GM23338 (cell line): ENCODE data around the gene KCNMA1.

Experiments
- EZH2phosphoT487 ChIP-seq: fragments of 200-600 bp; sonication (generic); IDR thresholded peaks from one replicate; pipeline ENCODE4 v1.8.1; 2018; ENCODE audit warnings: antibody characterized with exemption; ENCODE audit not compliant: unreplicated experiment
- POLR2AphosphoS5 ChIP-seq: IDR thresholded peaks from 2 replicates; pipeline ENCODE4 v1.6.1; 2016; ENCODE audit warnings: antibody characterized with exemption, low read depth
- TF ChIP-seq, protein P1 (sequence below), 2 experiments: fragments of 200-600 bp in 1 of 2; sonication (generic) in 1 of 2; conservative IDR thresholded peaks; 2 replicates each; pipeline versions ENCODE4 v1.5.1 to v1.6.1; 2016 to 2017; ENCODE audit warnings: antibody characterized with exemption in 2 of 2, low read depth in 2 of 2, mild to moderate bottlenecking in 2 of 2, moderate library complexity in 1 of 2

- TF ChIP-seq, protein P1, sequence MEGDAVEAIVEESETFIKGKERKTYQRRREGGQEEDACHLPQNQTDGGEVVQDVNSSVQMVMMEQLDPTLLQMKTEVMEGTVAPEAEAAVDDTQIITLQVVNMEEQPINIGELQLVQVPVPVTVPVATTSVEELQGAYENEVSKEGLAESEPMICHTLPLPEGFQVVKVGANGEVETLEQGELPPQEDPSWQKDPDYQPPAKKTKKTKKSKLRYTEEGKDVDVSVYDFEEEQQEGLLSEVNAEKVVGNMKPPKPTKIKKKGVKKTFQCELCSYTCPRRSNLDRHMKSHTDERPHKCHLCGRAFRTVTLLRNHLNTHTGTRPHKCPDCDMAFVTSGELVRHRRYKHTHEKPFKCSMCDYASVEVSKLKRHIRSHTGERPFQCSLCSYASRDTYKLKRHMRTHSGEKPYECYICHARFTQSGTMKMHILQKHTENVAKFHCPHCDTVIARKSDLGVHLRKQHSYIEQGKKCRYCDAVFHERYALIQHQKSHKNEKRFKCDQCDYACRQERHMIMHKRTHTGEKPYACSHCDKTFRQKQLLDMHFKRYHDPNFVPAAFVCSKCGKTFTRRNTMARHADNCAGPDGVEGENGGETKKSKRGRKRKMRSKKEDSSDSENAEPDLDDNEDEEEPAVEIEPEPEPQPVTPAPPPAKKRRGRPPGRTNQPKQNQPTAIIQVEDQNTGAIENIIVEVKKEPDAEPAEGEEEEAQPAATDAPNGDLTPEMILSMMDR (conservative IDR thresholded peaks at IDR 0.05; ENCODE audit: low read depth in 2 of 2), result no peak
- no peak for TF ChIP-seq EZH2phosphoT487
- no peak for TF ChIP-seq POLR2AphosphoS5
These were observed 34.1 kb downstream of the KCNMA1 start for GRCh38 chr10:77603534-77603927.
